H1 (cell line): ENCODE results near the gene ZNF70. TPM values are rescaled to one million over a fixed set of nuclear protein-coding genes. Genes with fewer than 3 reads are reported as not detected.

Experiments used
- CTCF ChIA-PET: fragments of 300-600 bp; sonication (Branson Sonifier 250); formaldehyde crosslinking; loops from one replicate; lab custom pipeline; 2021; ENCODE audit not compliant: partially characterized antibody; lab: Charles Lee
- POLR2A ChIA-PET: fragments of 300-600 bp; sonication (Branson Sonifier 250); formaldehyde crosslinking; loops from one replicate; lab custom pipeline; 2021; ENCODE audit warnings: inconsistent platforms; ENCODE audit not compliant: partially characterized antibody; lab: Charles Lee
- DNase-seq, 2 experiments: peaks; one replicate each; pipeline versions ENCODE4 v3.0.0 to v3.0.0-alpha.2; 2010 to 2022; ENCODE audit warnings: low spot score in 2 of 2, low read depth in 1 of 2, mixed read lengths in 1 of 2
- FAIRE-seq: peaks from 2 replicates; lab custom pipeline; 2011; peaks lifted over from hg19 to GRCh38; lab: Jason Lieb, UNC
- H2AFZ ChIP-seq: 2 replicates; pipeline ENCODE4 v1.8.1; 2012; ENCODE audit warnings: low read length, inconsistent platforms
- H2AK5ac ChIP-seq: 2 replicates; pipeline ENCODE4 v1.6.1; 2013; ENCODE audit warnings: low read depth, low read length
- H2BK120ac ChIP-seq: replicated peaks from 2 replicates; pipeline ENCODE3; 2013; ENCODE audit warnings: low read depth, low read length, inconsistent platforms
- H2BK12ac ChIP-seq: 2 replicates; pipeline ENCODE4 v1.6.1; 2013; ENCODE audit warnings: low read depth, low read length
- H2BK15ac ChIP-seq: 2 replicates; pipeline ENCODE4 v1.6.1; 2013; ENCODE audit warnings: low read length
- H2BK20ac ChIP-seq: 2 replicates; pipeline ENCODE4 v1.6.1; 2013; ENCODE audit warnings: low read length
- H2BK5ac ChIP-seq: 2 replicates; pipeline ENCODE4 v1.6.1; 2013; ENCODE audit warnings: low read depth, low read length
- H3K14ac ChIP-seq: 2 replicates; pipeline ENCODE4 v1.6.1; 2013; ENCODE audit warnings: inconsistent platforms; ENCODE audit not compliant: insufficient read length
- H3K18ac ChIP-seq: 2 replicates; pipeline ENCODE4 v1.6.1; 2013; ENCODE audit warnings: low read length; ENCODE audit errors: extremely low read depth
- H3K23ac ChIP-seq: 2 replicates; pipeline ENCODE4 v1.6.1; 2013; ENCODE audit warnings: inconsistent platforms; ENCODE audit not compliant: insufficient read length
- H3K23me2 ChIP-seq: 2 replicates; pipeline ENCODE4 v1.6.1; 2013; ENCODE audit warnings: low read depth, low read length
- H3K27ac ChIP-seq: 2 replicates; pipeline ENCODE4 v1.6.1; 2011; ENCODE audit warnings: low read depth, low read length, inconsistent platforms
- H3K27me3 ChIP-seq, 4 experiments: replicated peaks in 1 of 4; 1 replicate in 1 of 4; 2 replicates in 3 of 4; pipeline versions ENCODE4 v1.6.1 to v1.8.1; 2011 to 2013; ENCODE audit warnings: low read length in 3 of 4, mild to moderate bottlenecking in 3 of 4, inconsistent platforms in 2 of 4, mixed read lengths in 2 of 4, moderate library complexity in 1 of 4; ENCODE audit not compliant: control insufficient read depth in 3 of 4, insufficient read depth in 3 of 4; ENCODE audit errors: extremely low read depth in 1 of 4
- H3K36me3 ChIP-seq, 4 experiments: 2 replicates each; pipeline versions ENCODE4 v1.6.1 to v1.8.1; 2011 to 2013; ENCODE audit warnings: mild to moderate bottlenecking in 4 of 4, low read length in 3 of 4, moderate library complexity in 2 of 4, control low read depth in 1 of 4, inconsistent platforms in 1 of 4; ENCODE audit not compliant: insufficient read depth in 4 of 4, control insufficient read depth in 2 of 4
- H3K4ac ChIP-seq: replicated peaks from 2 replicates; pipeline ENCODE3; 2013; ENCODE audit warnings: low read length, low read depth, mixed read lengths, inconsistent platforms; ENCODE audit not compliant: insufficient read length
- H3K4me1 ChIP-seq, 4 experiments: replicated peaks in 1 of 4; 1 replicate in 1 of 4; 2 replicates in 3 of 4; pipeline versions ENCODE4 v1.6.1 to v1.8.1; 2011 to 2013; ENCODE audit warnings: low read length in 3 of 4, inconsistent platforms in 2 of 4, mixed read lengths in 1 of 4; ENCODE audit not compliant: insufficient read depth in 4 of 4, control insufficient read depth in 3 of 4
- H3K4me2 ChIP-seq, 2 experiments: 2 replicates each; pipeline versions ENCODE4 v1.6.1 to v1.8.1; 2011 to 2013; ENCODE audit warnings: low read depth in 2 of 2, low read length in 2 of 2, control low read depth in 1 of 2, inconsistent platforms in 1 of 2, mild to moderate bottlenecking in 1 of 2; ENCODE audit not compliant: insufficient read depth in 1 of 2
- H3K4me3 ChIP-seq, 4 experiments: fragments of 200-600, 300-600 bp in 1 of 4; sonication (generic), shearing (Covaris generic), sonication (Bioruptor Twin) in 1 of 4; 2 replicates each; pipeline versions ENCODE4 v1.5.1 to v1.8.1; 2011 to 2016; ENCODE audit warnings: low read length in 4 of 4, low read depth in 3 of 4, control low read depth in 2 of 4, inconsistent platforms in 2 of 4, mild to moderate bottlenecking in 2 of 4, mixed read lengths in 1 of 4, moderate library complexity in 1 of 4; ENCODE audit not compliant: insufficient read depth in 2 of 4; ENCODE audit errors: extremely low read depth in 1 of 4
- H3K56ac ChIP-seq: replicated peaks from 2 replicates; pipeline ENCODE3; 2013; ENCODE audit warnings: low read depth, mild to moderate bottlenecking, mixed read lengths, low read length, inconsistent platforms; ENCODE audit not compliant: insufficient read length
- H3K79me1 ChIP-seq: 2 replicates; pipeline ENCODE4 v1.6.1; 2013; ENCODE audit warnings: low read depth, low read length, control low read depth
- H3K79me2 ChIP-seq, 2 experiments: 2 replicates each; pipeline versions ENCODE4 v1.6.1 to v1.8.1; 2012 to 2013; ENCODE audit warnings: low read length in 2 of 2, mild to moderate bottlenecking in 2 of 2, inconsistent platforms in 1 of 2; ENCODE audit not compliant: insufficient read depth in 2 of 2, control insufficient read depth in 1 of 2
- H3K9ac ChIP-seq, 4 experiments: replicated peaks in 1 of 4; 1 replicate in 1 of 4; 2 replicates in 3 of 4; pipeline versions ENCODE4 v1.6.1 to v1.8.1; 2011 to 2013; ENCODE audit warnings: low read depth in 3 of 4, low read length in 3 of 4, control low read depth in 2 of 4, mild to moderate bottlenecking in 2 of 4, moderate library complexity in 2 of 4, inconsistent platforms in 1 of 4; ENCODE audit errors: extremely low read depth in 1 of 4
- H3K9me3 ChIP-seq, 2 experiments: 2 replicates each; pipeline versions ENCODE4 v1.6.1 to v1.8.1; 2012 to 2013; ENCODE audit warnings: mild to moderate bottlenecking in 2 of 2, moderate library complexity in 2 of 2, control low read depth in 1 of 2, inconsistent platforms in 1 of 2, low read depth in 1 of 2, low read length in 1 of 2, mixed read lengths in 1 of 2; ENCODE audit not compliant: insufficient read depth in 2 of 2
- H4K20me1 ChIP-seq, 2 experiments: replicated peaks in 1 of 2; 2 replicates each; pipeline versions ENCODE3 to v1.8.1; 2011 to 2013; ENCODE audit warnings: inconsistent platforms in 2 of 2, low read length in 2 of 2, mild to moderate bottlenecking in 1 of 2; ENCODE audit not compliant: insufficient read depth in 2 of 2, control insufficient read depth in 1 of 2
- H4K5ac ChIP-seq: 2 replicates; pipeline ENCODE4 v1.6.1; 2013; ENCODE audit warnings: low read length, low read depth, mixed read lengths, inconsistent platforms; ENCODE audit not compliant: insufficient read length
- H4K8ac ChIP-seq: 2 replicates; pipeline ENCODE4 v1.8.0; 2013; ENCODE audit warnings: mild to moderate bottlenecking, moderate library complexity, low read length, inconsistent platforms; ENCODE audit not compliant: insufficient read depth; ENCODE audit errors: extremely low read depth
- H4K91ac ChIP-seq: replicated peaks from 2 replicates; pipeline ENCODE3; 2013; ENCODE audit warnings: low read length, mixed read lengths, inconsistent platforms; ENCODE audit not compliant: insufficient read length
- ASH2L ChIP-seq: fragments of 200-600, 300-600 bp; sonication (generic); IDR thresholded peaks from one replicate; pipeline ENCODE4 v1.7.1; 2017; ENCODE audit warnings: low read length
- BACH1 ChIP-seq: IDR thresholded peaks from 2 replicates; pipeline ENCODE4 v1.6.1; 2012; ENCODE audit warnings: low read length, improper control_type of control experiment
- CHD2 ChIP-seq: IDR thresholded peaks from 2 replicates; pipeline ENCODE4 v1.6.1; 2012; ENCODE audit warnings: low read length, improper control_type of control experiment
- CTBP2 ChIP-seq: IDR thresholded peaks from 2 replicates; pipeline ENCODE4 v1.7.0; 2011; ENCODE audit warnings: borderline replicate concordance, mild to moderate bottlenecking, moderate library complexity, mixed read lengths, low read length; ENCODE audit not compliant: insufficient read depth, insufficient read length
- FOSL1 ChIP-seq: IDR thresholded peaks from 2 replicates; pipeline ENCODE4 v1.6.1; 2011; ENCODE audit warnings: mild to moderate bottlenecking, low read depth, low read length, moderate library complexity; ENCODE audit not compliant: insufficient read depth
- PHF8 ChIP-seq: fragments of 200-600 bp; sonication (generic); conservative IDR thresholded peaks from 2 replicates; pipeline ENCODE4 v1.7.1; 2012; ENCODE audit warnings: low read depth, mild to moderate bottlenecking, inconsistent platforms, low read length, moderate library complexity
- RNF2 ChIP-seq: fragments of 200-900, 300-1000 bp; sonication (generic); IDR thresholded peaks from 2 replicates; pipeline ENCODE4 v1.7.1; 2016; ENCODE audit warnings: borderline replicate concordance, low read depth, mild to moderate bottlenecking, antibody characterized with exemption, low read length; ENCODE audit not compliant: poor library complexity, severe bottlenecking; ENCODE audit errors: missing control alignments
- SAP30 ChIP-seq: fragments of 300-600 bp; sonication (generic); IDR thresholded peaks from 2 replicates; pipeline ENCODE4 v1.7.1; 2012; ENCODE audit warnings: low read length, moderate library complexity, mild to moderate bottlenecking, inconsistent platforms; ENCODE audit not compliant: insufficient read depth, insufficient replicate concordance
- SIRT6 ChIP-seq: IDR thresholded peaks from one replicate; pipeline ENCODE4 v1.7.1; 2012; ENCODE audit warnings: low read length, inconsistent platforms
- SP1 ChIP-seq: IDR thresholded peaks from 2 replicates; pipeline ENCODE4 v1.6.1; 2011; ENCODE audit warnings: low read depth, low read length
- TCF12 ChIP-seq: IDR thresholded peaks from 2 replicates; pipeline ENCODE4 v1.6.1; 2011; ENCODE audit warnings: low read depth, mild to moderate bottlenecking, low read length
- WGBS, 2 experiments: shearing (Covaris generic) in 1 of 2; methylation state at CpG; one replicate each; pipeline versions ENCODE4 v1.1.6 to v1.1.7; 2013 to 2015; ENCODE audit warnings: low lambda C conversion rate in 2 of 2, mixed read lengths in 2 of 2, inconsistent platforms in 1 of 2, low coverage in 1 of 2, missing lambda C conversion rate in 1 of 2; ENCODE audit not compliant: insufficient replicate concordance in 2 of 2, insufficient coverage in 1 of 2, insufficient read length in 1 of 2; ENCODE audit errors: extremely low coverage in 1 of 2, missing lambda C conversion rate in 1 of 2; 5-methylcytosine and 5-hydroxymethylcytosine counted together
- polyA plus RNA-seq, 7 experiments: library from polyadenylated mRNA; depleted of rRNA in 3 of 7; stranded (reverse) in 5 of 7; unstranded in 2 of 7; fragments of >200 nt in 5 of 7; fragments of 200-250 nt in 2 of 7; gene quantifications; 1 replicate in 5 of 7; 2 replicates in 1 of 7; 4 replicates in 1 of 7; pipeline versions ENCODE4 v1.2.1 to v1.2.3, GENCODE V29; 2011 to 2013; ENCODE audit warnings: missing spikeins in 2 of 7, mixed read lengths in 2 of 7
- total RNA-seq: library from RNA; stranded (reverse); fragmentation: NEBNext Ultra II Directional; extraction: Animal tissue kit (Norgen Biotek cat#: 25700); gene quantifications from 2 replicates; pipeline ENCODE4 v1.2.1, GENCODE V29; 2021

ZNF70 gene
- total and polyA plus RNA-seq, 2 of the 8 experiments (the other 6 are each of a cell fraction or from before 2014, with no cell fraction given), result 1.1 to 2.6 TPM

GRCh38 chr22:23689414-23689813 lies 61.5 kb downstream of the ZNF70 start:
- Histone ChIP-seq H4K5ac (no peak overlapping the region), H3K56ac (no peak overlapping the region), H2BK120ac (no peak overlapping the region), H3K79me2 (no peaks in the 10 kb centered on the region), H2BK15ac (no peak overlapping the region)
- CTCF ChIA-PET, result no interaction called here
- TF ChIP-seq TCF12 (no peak), BACH1 (no peak), SIRT6 (no peak), PHF8 (no peak), RNF2 (no peak), SAP30 (no peak), CTBP2 (no peak), FOSL1 (no peak), CHD2 (no peak), SP1 (no peak), ASH2L (no peak)
- TF ChIP-seq, all 59 proteins: peak for 0
- Histone ChIP-seq H2BK12ac (no peak overlapping the region), H4K8ac (no peak overlapping the region), H3K27ac (no peak overlapping the region), H2AFZ (no peak overlapping the region), H2BK20ac (no peak overlapping the region), H3K4me1 (no peaks in the 10 kb centered on the region), H2BK5ac (no peak overlapping the region), H3K23me2 (no peaks in the 10 kb centered on the region), H3K4me3 (no peak overlapping the region), H4K20me1 (peaks cover 6 to 16% of the 10 kb centered on the region in 2 experiments), H3K9me3 (no peaks in the 10 kb centered on the region), H4K91ac (no peak overlapping the region), H3K27me3 (no peaks in the 10 kb centered on the region), H3K4me2 (no peak overlapping the region), H3K4ac (no peak overlapping the region), H3K23ac (no peak overlapping the region), H3K14ac (no peak overlapping the region), H3K18ac (no peak overlapping the region), H3K36me3 (peaks cover 0 to 9% (median 4%) of the 10 kb centered on the region in 4 experiments; a peak in 6 of 8 replicates), H2AK5ac (no peak overlapping the region), H3K9ac (no peak overlapping the region), H3K79me1 (no peaks in the 10 kb centered on the region)
- POLR2A ChIA-PET, result no interaction called here
- 93% methylated on average over 7 of the region's 7 CpGs; no CpG with 5 or more reads in 1 of the 2 experiments for WGBS, 2 experiments
- DNase-seq, result no peak
- no peak for FAIRE-seq
